CD14-positive monocyte (primary cell): ENCODE measurements around the gene CPSF6. TPM values are rescaled to one million over a fixed set of nuclear protein-coding genes. Genes with fewer than 3 reads are reported as not detected.

Source experiments
- DNase-seq, 3 donors: peaks; one replicate each; pipeline ENCODE4 v3.0.0-alpha.2; 2011 to 2022
- H2AFZ ChIP-seq: 2 replicates; pipeline ENCODE4 v1.6.0; 2012; ENCODE audit warnings: mild to moderate bottlenecking, low read depth, low read length, inconsistent platforms; ENCODE audit not compliant: insufficient read depth, poor library complexity, severe bottlenecking
- H3K27ac ChIP-seq, 2 donors: 1 replicate in 1 of 2; 2 replicates in 1 of 2; pipeline ENCODE4 v1.5.1; 2012 to 2013; ENCODE audit warnings: low read length in 2 of 2, control low read depth in 1 of 2, inconsistent platforms in 1 of 2, low read depth in 1 of 2, mild to moderate bottlenecking in 1 of 2
- H3K27me3 ChIP-seq, 2 donors: one replicate each; pipeline versions ENCODE4 v1.6.0 to v1.6.1; 2011 to 2013; ENCODE audit warnings: low read length in 2 of 2; ENCODE audit not compliant: control insufficient read depth in 2 of 2, insufficient read depth in 2 of 2
- H3K36me3 ChIP-seq, 2 donors: replicated peaks in 1 of 2; 1 replicate in 1 of 2; 2 replicates in 1 of 2; pipeline versions ENCODE4 v1.5.1 to v1.6.1; 2012 to 2013; ENCODE audit warnings: low read length in 2 of 2, control low read depth in 1 of 2, inconsistent platforms in 1 of 2, mild to moderate bottlenecking in 1 of 2; ENCODE audit not compliant: insufficient read depth in 2 of 2, control insufficient read depth in 1 of 2
- H3K4me1 ChIP-seq, 2 donors: 1 replicate in 1 of 2; 2 replicates in 1 of 2; pipeline versions ENCODE4 v1.5.1 to v1.6.1; 2012 to 2013; ENCODE audit warnings: low read length in 2 of 2, control low read depth in 1 of 2, inconsistent platforms in 1 of 2, mild to moderate bottlenecking in 1 of 2, moderate library complexity in 1 of 2; ENCODE audit not compliant: insufficient read depth in 2 of 2, control insufficient read depth in 1 of 2
- H3K4me2 ChIP-seq: replicated peaks from 2 replicates; pipeline ENCODE3; 2012; ENCODE audit warnings: low read length, moderate library complexity, mild to moderate bottlenecking; ENCODE audit not compliant: poor library complexity, severe bottlenecking; ENCODE audit errors: extremely low read depth
- H3K4me3 ChIP-seq, 3 experiments: fragments of 200-600 bp in 1 of 3; sonication (generic) in 1 of 3; replicated peaks in 1 of 3; 1 replicate in 2 of 3; 2 replicates in 1 of 3; pipeline ENCODE4 v1.5.1; 2011 to 2013; ENCODE audit warnings: low read length in 3 of 3, mild to moderate bottlenecking in 3 of 3, control low read depth in 2 of 3, low read depth in 2 of 3, inconsistent platforms in 1 of 3, moderate library complexity in 1 of 3
- H3K79me2 ChIP-seq: 2 replicates; pipeline ENCODE4 v1.6.0; 2012; ENCODE audit warnings: mild to moderate bottlenecking, control low read depth, inconsistent platforms, low read length, moderate library complexity; ENCODE audit not compliant: insufficient read depth
- H3K9ac ChIP-seq: 2 replicates; pipeline ENCODE4 v1.6.0; 2017; ENCODE audit warnings: low read length, mild to moderate bottlenecking; ENCODE audit not compliant: insufficient read depth, poor library complexity, severe bottlenecking
- H3K9me3 ChIP-seq, 2 donors: replicated peaks in 1 of 2; 1 replicate in 1 of 2; 2 replicates in 1 of 2; pipeline versions ENCODE4 v1.5.1 to v1.6.1; 2012 to 2013; ENCODE audit warnings: low read length in 2 of 2, control low read depth in 1 of 2; ENCODE audit not compliant: control insufficient read depth in 1 of 2, insufficient read depth in 1 of 2
- H4K20me1 ChIP-seq: 2 replicates; pipeline ENCODE4 v1.6.0; 2012; ENCODE audit warnings: mild to moderate bottlenecking, low read length, control low read depth, moderate library complexity; ENCODE audit not compliant: insufficient read depth
- H3K27ac Mint-ChIP-seq, 7 donors: one replicate each; pipeline ENCODE4 v1.8.0; 2020; ENCODE audit warnings: mild to moderate bottlenecking in 7 of 7, mixed read lengths in 7 of 7, moderate library complexity in 6 of 7, inconsistent platforms in 2 of 7
- H3K27me3 Mint-ChIP-seq, 3 donors: one replicate each; pipeline ENCODE4 v1.8.0; 2021 to 2022; ENCODE audit warnings: low read depth in 3 of 3, mild to moderate bottlenecking in 3 of 3, mixed read lengths in 3 of 3, moderate library complexity in 3 of 3, inconsistent platforms in 1 of 3
- H3K36me3 Mint-ChIP-seq, 2 donors: one replicate each; pipeline ENCODE4 v1.8.0; 2020; ENCODE audit warnings: mixed read lengths in 2 of 2, inconsistent platforms in 1 of 2, mild to moderate bottlenecking in 1 of 2
- H3K4me1 Mint-ChIP-seq: one replicate; pipeline ENCODE4 v1.8.0; 2020; ENCODE audit warnings: mild to moderate bottlenecking, mixed read lengths
- H3K4me3 Mint-ChIP-seq, 2 donors: one replicate each; pipeline ENCODE4 v1.8.0; 2020; ENCODE audit warnings: mild to moderate bottlenecking in 2 of 2, mixed read lengths in 2 of 2, moderate library complexity in 1 of 2
- H3K9me3 Mint-ChIP-seq, 7 donors: one replicate each; pipeline ENCODE4 v1.8.0; 2020 to 2022; ENCODE audit warnings: mixed read lengths in 7 of 7, mild to moderate bottlenecking in 6 of 7, moderate library complexity in 6 of 7, inconsistent platforms in 2 of 7
- CTCF ChIP-seq: fragments of 200-600 bp; IDR thresholded peaks from one replicate; pipeline ENCODE4 v1.8.0; 2022; ENCODE audit warnings: antibody characterized with exemption, mild to moderate bottlenecking
- WGBS: methylation state at CpG from one replicate; pipeline ENCODE4 v1.1.5; 2013; ENCODE audit warnings: missing lambda C conversion rate; ENCODE audit not compliant: insufficient coverage; 5-methylcytosine and 5-hydroxymethylcytosine counted together
- intact Hi-C, 2 donors: fragments of 100-400 bp; cut with micrococcal nuclease; formaldehyde crosslinking; loops; one replicate each; pipeline versions ENCODE4 v1.15.0 to v1.15.1; 2023
- polyA plus RNA-seq, 3 donors: library from polyadenylated mRNA; depleted of rRNA in 1 of 3; unstranded in 2 of 3; stranded (reverse) in 1 of 3; fragments of 300-500 nt in 2 of 3; fragments of >200 nt in 1 of 3; fragmentation: Illumina TruSeq in 2 of 3; gene quantifications; 1 replicate in 2 of 3; 2 replicates in 1 of 3; pipeline ENCODE4 v1.2.3, GENCODE V29; 2012 to 2021

Gene CPSF6
- polyA plus RNA-seq, 3 donors, result 18.3 to 38.0 (median 35.4) TPM

- peak overlapping the region in 1 of 2 donors; percentile 21 for H3K4me3 Mint-ChIP-seq
- no peak overlapping the region for H2AFZ ChIP-seq
- H3K27ac ChIP-seq, result peak overlapping the region in 1 of 2 donors; percentile 58
- WGBS, result 100% methylated on average over 1 of the region's 7 CpGs
- peaks cover 0 to 2% (median 2%) of the 10 kb centered on the region in 3 donors for H3K27me3 Mint-ChIP-seq
- H3K9me3 ChIP-seq, result no peaks in the 10 kb centered on the region
- no peak overlapping the region for H3K4me3 ChIP-seq
- H3K36me3 ChIP-seq, result peaks cover 0 to 2% of the 10 kb centered on the region in 2 donors
- peak overlapping the region; percentile 8 for H3K4me2 ChIP-seq
- H3K4me1 Mint-ChIP-seq, result peaks cover 53% of the 10 kb centered on the region
- H3K27ac Mint-ChIP-seq, result peak overlapping the region in 6 of 7 donors; percentile 35 to 71 (median 52)
- peaks cover 8 to 9% of the 10 kb centered on the region in 2 donors for H3K36me3 Mint-ChIP-seq
- H4K20me1 ChIP-seq, result peaks cover 68% of the 10 kb centered on the region
- H3K79me2 ChIP-seq, result peaks cover 86% of the 10 kb centered on the region
- no peak for TF ChIP-seq CTCF
- intact Hi-C loops, result loop anchor here (10.0 kb wide), 2 partner anchors 89 to 379 kb away; no protein-coding TSS in a partner anchor
- DNase-seq, result no peak
- H3K9ac ChIP-seq, result no peak overlapping the region
- peaks cover 24 to 38% of the 10 kb centered on the region in 2 donors for H3K4me1 ChIP-seq
- no peaks in the 10 kb centered on the region for H3K9me3 Mint-ChIP-seq
- no peaks in the 10 kb centered on the region for H3K27me3 ChIP-seq
Observed at GRCh38 chr12:69243099-69244084, 4.0 kb downstream of the CPSF6 start.

GRCh38 chr12:69247268-69248018, 8.1 kb downstream of the CPSF6 start:
- Histone ChIP-seq H3K4me2 (no peak overlapping the region), H3K79me2 (peaks cover 98% of the 10 kb centered on the region), H3K4me3 (no peak overlapping the region), H3K9ac (no peak overlapping the region), H3K36me3 (peaks cover 2 to 6% of the 10 kb centered on the region in 2 donors), H3K27ac (peak overlapping the region in 1 of 2 donors; percentile 24), H4K20me1 (peaks cover 82% of the 10 kb centered on the region), H2AFZ (no peak overlapping the region), H3K9me3 (no peaks in the 10 kb centered on the region), H3K27me3 (no peaks in the 10 kb centered on the region), H3K4me1 (peaks cover 9 to 14% of the 10 kb centered on the region in 2 donors)
- 100% methylated on average over 1 of the region's 3 CpGs for WGBS
- intact Hi-C loops, result loop anchor here (10.0 kb wide), 2 partner anchors 93 to 383 kb away; no protein-coding TSS in a partner anchor
- Mint-ChIP-seq H3K4me1 (peaks cover 53% of the 10 kb centered on the region), H3K4me3 (no peak overlapping the region), H3K9me3 (no peaks in the 10 kb centered on the region), H3K36me3 (peaks cover 9 to 20% of the 10 kb centered on the region in 2 donors), H3K27me3 (peaks cover 0 to 2% (median 0%) of the 10 kb centered on the region in 3 donors), H3K27ac (peak overlapping the region in 1 of 7 donors; percentile 29)
- no peak for DNase-seq
- no peak for TF ChIP-seq CTCF
